GM19395 (cell line): ENCODE results near the gene OR5AU1.
"Not testable (repeated sequence)": the region's sequence is repeated elsewhere in the genome, so short reads cannot be mapped to it uniquely, and the experiment has no call there.

Source experiments
- ATAC-seq: cut with Tn5 transposase; IDR thresholded peaks from one replicate; pipeline ENCODE4 v1.9.1; 2021; ENCODE audit warnings: mild to moderate bottlenecking, moderate library complexity; ENCODE audit not compliant: unreplicated experiment

OR5AU1 gene

GRCh38 chr14:21182166-21182565, 26.3 kb upstream of the OR5AU1 start:
- no peak for ATAC-seq

- no peak for ATAC-seq
Measured at GRCh38 chr14:21171128-21171527, 15.3 kb upstream of the OR5AU1 start.

GRCh38 chr14:21169573-21169972, 13.7 kb upstream of the OR5AU1 start:
- no peak for ATAC-seq

- ATAC-seq, result no peak
Measured at GRCh38 chr14:21168055-21168454, 12.2 kb upstream of the OR5AU1 start.

- ATAC-seq, result not testable (repeated sequence)
Measured at GRCh38 chr14:21165670-21166069, 9.8 kb upstream of the OR5AU1 start.

- not testable (repeated sequence) for ATAC-seq
Measured at GRCh38 chr14:21165002-21165605, 9.2 kb upstream of the OR5AU1 start.

- no peak for ATAC-seq
Measured at GRCh38 chr14:21163871-21164291, 8.0 kb upstream of the OR5AU1 start.

GRCh38 chr14:21162081-21162480, 6.2 kb upstream of the OR5AU1 start:
- no peak for ATAC-seq

- ATAC-seq, result no peak
Measured at GRCh38 chr14:21160061-21160610, 4.3 kb upstream of the OR5AU1 start.

GRCh38 chr14:21158175-21158574, 2.3 kb upstream of the OR5AU1 start:
- not testable (repeated sequence) for ATAC-seq

- ATAC-seq, result no peak
Measured at GRCh38 chr14:21149641-21150367, 6.1 kb downstream of the OR5AU1 start.

GRCh38 chr14:21145437-21145836, 10.4 kb downstream of the OR5AU1 start:
- no peak for ATAC-seq

- ATAC-seq, result no peak
Measured at GRCh38 chr14:21142357-21142756, 13.5 kb downstream of the OR5AU1 start.

- no peak for ATAC-seq
Measured at GRCh38 chr14:21136024-21136423, 19.8 kb downstream of the OR5AU1 start.

- no peak for ATAC-seq
Measured at GRCh38 chr14:21133901-21134300, 22.0 kb downstream of the OR5AU1 start.

- no peak for ATAC-seq
Measured at GRCh38 chr14:21123429-21123828, 32.4 kb downstream of the OR5AU1 start.

GRCh38 chr14:21121122-21121521, 34.7 kb downstream of the OR5AU1 start:
- no peak for ATAC-seq

- no peak for ATAC-seq
Measured at GRCh38 chr14:21120686-21121085, 35.2 kb downstream of the OR5AU1 start.

- no peak for ATAC-seq
Measured at GRCh38 chr14:21118933-21119332, 36.9 kb downstream of the OR5AU1 start.

- no peak for ATAC-seq
Measured at GRCh38 chr14:21113369-21113768, 42.5 kb downstream of the OR5AU1 start.

GRCh38 chr14:21112255-21112654, 43.6 kb downstream of the OR5AU1 start:
- ATAC-seq, result no peak
